ENCODE data around the gene DCHS1. TPM values are rescaled to one million over a fixed set of nuclear protein-coding genes. Genes with fewer than 3 reads are reported as not detected.

Gene DCHS1
- total RNA-seq, 4 donors from 2014 or later: 3.9 to 9.0 (median 6.4) TPM

GRCh38 chr11:6636480-6636879, 19.1 kb downstream of the DCHS1 start:
- TF ChIP-seq POLR2A (IDR thresholded peaks at IDR 0.05): no peak
- TF ChIP-seq POLR2AphosphoS5 (IDR thresholded peaks at IDR 0.05): no peak
- no peak for TF ChIP-seq EP300 (IDR thresholded peaks at IDR 0.05)
- TF ChIP-seq CTCF (IDR thresholded peaks at IDR 0.05): no peak
- Histone ChIP-seq H3K27me3 (no peaks in the 10 kb centered on the region), H3K27ac (no peak overlapping the region), H3K4me1 (peaks cover 29% of the 10 kb centered on the region), H3K9me3 (no peaks in the 10 kb centered on the region), H3K36me3 (peaks cover 19% of the 10 kb centered on the region), H3K4me3 (no peak overlapping the region)
- 89% methylated on average over 3 of the region's 3 CpGs for WGBS
- no peak for DNase-seq (ENCODE audit: low spot score in 2 of 2)

- peak overlapping the region; percentile 23 for H3K27ac ChIP-seq
- TF ChIP-seq CTCF (IDR thresholded peaks at IDR 0.05) (no peak), POLR2A (IDR thresholded peaks at IDR 0.05) (no peak), POLR2AphosphoS5 (IDR thresholded peaks at IDR 0.05) (no peak), EP300 (IDR thresholded peaks at IDR 0.05) (no peak)
- H3K4me3 ChIP-seq: no peak overlapping the region
- peaks cover 33% of the 10 kb centered on the region for H3K4me1 ChIP-seq
- peaks cover 3% of the 10 kb centered on the region for H3K27me3 ChIP-seq
- WGBS: 60% methylated on average over 10 of the region's 10 CpGs
- no peaks in the 10 kb centered on the region for H3K9me3 ChIP-seq
- no peak for DNase-seq (ENCODE audit: low spot score in 2 of 2)
- peaks cover 23% of the 10 kb centered on the region for H3K36me3 ChIP-seq
Observed at GRCh38 chr11:6635082-6635932, 20.3 kb downstream of the DCHS1 start.

- no peak for DNase-seq (ENCODE audit: low spot score in 2 of 2)
- Histone ChIP-seq H3K27ac (no peak overlapping the region), H3K27me3 (peaks cover 3% of the 10 kb centered on the region), H3K4me1 (peaks cover 37% of the 10 kb centered on the region), H3K9me3 (no peaks in the 10 kb centered on the region), H3K4me3 (no peak overlapping the region), H3K36me3 (peaks cover 31% of the 10 kb centered on the region)
- 74% methylated on average over 1 of the region's 1 CpG for WGBS
- TF ChIP-seq EP300 (IDR thresholded peaks at IDR 0.05) (no peak), CTCF (IDR thresholded peaks at IDR 0.05) (no peak), POLR2AphosphoS5 (IDR thresholded peaks at IDR 0.05) (no peak), POLR2A (IDR thresholded peaks at IDR 0.05) (no peak)
Observed at GRCh38 chr11:6634534-6634933, 21.1 kb downstream of the DCHS1 start.

- H3K4me3 ChIP-seq: no peak overlapping the region
- DNase-seq (ENCODE audit: low spot score in 2 of 2): no peak
- WGBS: 88% methylated on average over 16 of the region's 16 CpGs
- peaks cover 3% of the 10 kb centered on the region for H3K27me3 ChIP-seq
- H3K36me3 ChIP-seq: peaks cover 37% of the 10 kb centered on the region
- TF ChIP-seq EP300 (IDR thresholded peaks at IDR 0.05) (no peak), CTCF (IDR thresholded peaks at IDR 0.05) (no peak), POLR2AphosphoS5 (IDR thresholded peaks at IDR 0.05) (no peak), POLR2A (IDR thresholded peaks at IDR 0.05) (no peak)
- no peaks in the 10 kb centered on the region for H3K9me3 ChIP-seq
- peaks cover 36% of the 10 kb centered on the region for H3K4me1 ChIP-seq
- H3K27ac ChIP-seq: no peak overlapping the region
Observed at GRCh38 chr11:6633422-6634408, 21.9 kb downstream of the DCHS1 start.
